LNCaP clone FGC (cell line): ENCODE measurements around the gene OR10G8.
"Not testable (repeated sequence)": the region's sequence is repeated elsewhere in the genome, so short reads cannot be mapped to it uniquely, and the experiment has no call there.

Experiments
- DNase-seq: peaks from one replicate; pipeline ENCODE4 v3.0.0-alpha.2; 2011; ENCODE audit warnings: low read depth
- H3K4me3 ChIP-seq: 2 replicates; pipeline ENCODE4 v1.5.1; 2011; ENCODE audit warnings: mild to moderate bottlenecking, low read depth, low read length, control low read depth
- TF ChIP-seq, protein P1 (sequence below): IDR thresholded peaks from 2 replicates; pipeline ENCODE4 v1.5.1; 2012; ENCODE audit warnings: mild to moderate bottlenecking; ENCODE audit not compliant: control insufficient read depth, insufficient read depth; ENCODE audit errors: extremely low read depth

Gene OR10G8, protein sequence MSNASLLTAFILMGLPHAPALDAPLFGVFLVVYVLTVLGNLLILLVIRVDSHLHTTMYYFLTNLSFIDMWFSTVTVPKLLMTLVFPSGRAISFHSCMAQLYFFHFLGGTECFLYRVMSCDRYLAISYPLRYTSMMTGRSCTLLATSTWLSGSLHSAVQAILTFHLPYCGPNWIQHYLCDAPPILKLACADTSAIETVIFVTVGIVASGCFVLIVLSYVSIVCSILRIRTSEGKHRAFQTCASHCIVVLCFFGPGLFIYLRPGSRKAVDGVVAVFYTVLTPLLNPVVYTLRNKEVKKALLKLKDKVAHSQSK

DNA sequence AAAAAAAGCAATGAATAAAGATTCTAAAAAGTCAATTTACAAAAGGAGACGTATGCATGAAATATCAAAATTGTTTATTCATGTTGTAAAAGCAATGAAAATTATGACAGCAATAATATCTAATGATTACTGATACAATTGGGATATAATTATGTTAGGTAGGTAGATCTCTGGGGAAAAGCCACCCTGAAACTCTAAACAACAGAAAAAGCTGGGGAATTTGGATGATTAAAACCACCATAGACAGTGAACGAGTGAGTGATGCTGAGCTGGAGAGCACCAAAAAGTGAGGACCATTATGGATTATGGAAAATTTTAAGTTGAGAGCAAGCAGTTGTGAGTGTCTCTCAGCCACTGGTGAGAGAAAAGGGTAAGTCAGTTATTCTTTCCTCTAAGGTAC, at the start of gene OR10G8:
Gene OR10G8, plus strand, starts transcription at position 301 of the 400 bp plus-strand sequence. CDS start 2,825 bp downstream, outside the sequence.
- DNase-seq: no peak
- H3K4me3 ChIP-seq: no peak within 1 kb of the TSS
- TF ChIP-seq, protein P1, sequence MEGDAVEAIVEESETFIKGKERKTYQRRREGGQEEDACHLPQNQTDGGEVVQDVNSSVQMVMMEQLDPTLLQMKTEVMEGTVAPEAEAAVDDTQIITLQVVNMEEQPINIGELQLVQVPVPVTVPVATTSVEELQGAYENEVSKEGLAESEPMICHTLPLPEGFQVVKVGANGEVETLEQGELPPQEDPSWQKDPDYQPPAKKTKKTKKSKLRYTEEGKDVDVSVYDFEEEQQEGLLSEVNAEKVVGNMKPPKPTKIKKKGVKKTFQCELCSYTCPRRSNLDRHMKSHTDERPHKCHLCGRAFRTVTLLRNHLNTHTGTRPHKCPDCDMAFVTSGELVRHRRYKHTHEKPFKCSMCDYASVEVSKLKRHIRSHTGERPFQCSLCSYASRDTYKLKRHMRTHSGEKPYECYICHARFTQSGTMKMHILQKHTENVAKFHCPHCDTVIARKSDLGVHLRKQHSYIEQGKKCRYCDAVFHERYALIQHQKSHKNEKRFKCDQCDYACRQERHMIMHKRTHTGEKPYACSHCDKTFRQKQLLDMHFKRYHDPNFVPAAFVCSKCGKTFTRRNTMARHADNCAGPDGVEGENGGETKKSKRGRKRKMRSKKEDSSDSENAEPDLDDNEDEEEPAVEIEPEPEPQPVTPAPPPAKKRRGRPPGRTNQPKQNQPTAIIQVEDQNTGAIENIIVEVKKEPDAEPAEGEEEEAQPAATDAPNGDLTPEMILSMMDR: no peak

DNA sequence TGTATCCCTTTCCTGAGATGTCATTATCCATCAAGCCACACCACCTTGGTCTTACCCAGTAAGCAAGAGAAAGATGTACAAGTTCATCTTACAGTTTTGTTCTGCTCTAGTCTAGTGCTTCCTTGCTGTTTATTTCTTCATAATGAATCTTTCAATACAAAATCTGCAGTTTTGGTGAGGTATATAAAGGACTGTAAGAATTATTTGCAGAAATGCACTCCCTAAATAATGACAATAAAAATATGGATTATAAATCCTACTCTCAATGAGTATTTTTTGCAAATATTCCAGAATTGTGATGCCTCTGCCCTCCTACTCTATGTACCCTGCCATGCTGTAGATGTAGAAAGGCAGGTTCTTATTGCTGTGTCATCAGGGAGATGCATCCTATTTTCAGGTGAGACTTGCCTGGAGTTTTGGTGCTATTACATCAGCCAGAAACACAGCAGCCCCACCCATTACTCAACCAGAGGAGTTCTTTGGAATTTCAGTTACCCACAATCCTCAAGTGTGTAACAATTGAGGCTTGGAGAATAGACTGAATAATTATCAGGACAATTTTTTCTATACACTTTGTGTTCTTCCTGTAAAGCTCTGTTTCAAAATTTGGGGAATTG, 48.8 kb upstream of the OR10G8 start, which contains the start of gene OR10S1:
Gene OR10S1, minus strand, starts transcription at position 51 of the 617 bp plus-strand sequence. CDS start 117 bp downstream, outside the sequence.
- no peak for DNase-seq
- TF ChIP-seq, protein P1: no peak
- no peak within 1 kb of the TSS for H3K4me3 ChIP-seq

DNA sequence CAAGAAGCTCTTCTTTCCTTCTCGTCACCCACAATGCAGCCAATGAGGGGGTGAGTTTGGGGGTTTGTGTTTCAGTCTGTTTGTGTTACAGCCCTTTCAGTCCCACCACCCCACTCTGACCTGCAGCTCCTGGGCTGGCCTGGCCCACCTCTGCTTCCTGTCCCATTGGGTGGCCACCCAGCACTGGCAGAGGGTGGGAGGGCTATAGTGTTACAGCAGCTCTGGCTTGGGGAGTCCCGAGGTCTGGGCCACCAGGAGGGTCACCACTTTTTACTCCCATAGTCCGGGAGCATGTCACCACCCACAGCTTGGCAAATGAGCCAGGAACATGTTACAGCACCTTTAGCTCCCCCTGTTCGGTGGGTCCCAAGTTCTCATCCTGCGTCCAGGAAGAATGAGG, 47.3 kb upstream of the OR10G8 start:
- no peak overlapping the region for H3K4me3 ChIP-seq
- TF ChIP-seq, protein P1: no peak
- DNase-seq: no peak

DNA sequence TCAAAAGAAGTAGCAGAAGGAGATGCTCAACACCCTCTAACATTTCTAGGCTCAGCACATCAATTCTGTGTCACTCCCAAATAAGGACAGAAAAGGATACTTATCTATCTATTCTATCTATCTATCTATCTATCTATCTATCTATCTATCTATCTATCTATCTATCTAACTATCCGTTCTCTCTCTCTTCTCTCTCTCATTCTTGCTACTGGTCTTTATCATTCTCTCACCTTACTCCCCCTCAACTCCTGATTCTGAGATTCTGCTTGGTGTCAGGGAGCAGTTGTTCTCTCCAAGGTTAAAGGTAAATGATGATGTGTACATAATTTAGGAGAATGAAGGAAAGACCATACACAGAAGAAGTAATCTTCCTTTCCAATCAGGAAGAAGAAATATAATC, 31.5 kb upstream of the OR10G8 start, which contains the start of gene OR10G6:
Gene OR10G6, minus strand, starts transcription at position 43 of the 400 bp plus-strand sequence. Its CDS starts 0 bp downstream, at position 43.
- H3K4me3 ChIP-seq: no peak within 1 kb of the TSS
- no peak for DNase-seq
- TF ChIP-seq, protein P1: no peak

DNA sequence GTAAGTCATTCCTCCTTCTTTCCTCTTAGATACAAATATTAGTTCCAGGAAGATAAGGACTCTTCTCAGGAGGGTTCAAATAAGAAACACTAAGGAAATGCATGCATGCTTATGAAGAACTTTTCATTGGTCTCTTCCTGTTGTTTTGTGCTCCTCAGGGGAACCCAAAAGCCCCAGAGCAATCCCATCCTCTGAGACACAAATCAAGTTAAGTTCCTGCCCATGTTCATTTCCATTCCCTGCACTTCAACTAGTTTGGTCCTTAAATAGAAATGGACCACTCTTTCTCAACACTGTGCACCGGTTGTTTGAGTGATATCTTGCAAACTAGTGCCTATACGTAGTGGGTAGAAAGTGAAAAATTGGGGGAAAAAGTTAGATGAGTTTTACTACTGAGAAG, 13.9 kb upstream of the OR10G8 start, which contains the start of gene OR10G4:
Gene OR10G4, plus strand, starts transcription at position 301 of the 400 bp plus-strand sequence. CDS start 2,578 bp downstream, outside the sequence.
- no peak for DNase-seq
- TF ChIP-seq, protein P1: no peak
- no peak within 1 kb of the TSS for H3K4me3 ChIP-seq

DNA sequence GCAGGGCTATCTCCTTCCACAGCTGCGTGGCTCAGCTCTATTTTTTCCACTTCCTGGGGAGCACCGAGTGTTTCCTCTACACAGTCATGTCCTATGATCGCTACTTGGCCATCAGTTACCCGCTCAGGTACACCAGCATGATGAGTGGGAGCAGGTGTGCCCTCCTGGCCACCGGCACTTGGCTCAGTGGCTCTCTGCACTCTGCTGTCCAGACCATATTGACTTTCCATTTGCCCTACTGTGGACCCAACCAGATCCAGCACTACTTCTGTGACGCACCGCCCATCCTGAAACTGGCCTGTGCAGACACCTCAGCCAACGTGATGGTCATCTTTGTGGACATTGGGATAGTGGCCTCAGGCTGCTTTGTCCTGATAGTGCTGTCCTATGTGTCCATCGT, 10.8 kb upstream of the OR10G8 start:
- H3K4me3 ChIP-seq, DNase-seq: not testable (repeated sequence)

DNA sequence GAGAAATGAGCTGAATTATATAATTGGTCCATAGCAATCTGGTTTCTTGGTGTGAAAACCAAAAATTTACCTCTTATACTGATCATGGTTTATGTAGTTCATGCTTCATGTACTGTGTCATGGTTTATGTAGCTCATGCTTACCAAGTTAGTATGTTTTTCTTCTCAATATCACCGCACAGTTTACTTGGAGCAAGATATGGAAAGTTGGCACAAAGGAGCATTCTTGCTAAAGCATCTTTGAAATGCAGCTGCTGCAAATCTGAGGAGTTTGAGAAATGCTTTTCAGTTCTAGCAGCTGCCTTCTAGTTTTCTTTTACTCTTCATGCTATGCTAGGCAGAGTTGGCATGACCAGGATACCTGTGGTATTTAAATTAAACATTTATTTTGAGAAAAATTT, 10.1 kb downstream of the OR10G8 start:
- no peak overlapping the region for H3K4me3 ChIP-seq
- DNase-seq: no peak
- TF ChIP-seq, protein P1: no peak
